ENCODE data around the gene NUDT3.
A peak's percentile ranks its signal among the peaks of the same experiment; 100 is the strongest.
"Not testable (repeated sequence)": the region's sequence is repeated elsewhere in the genome, so short reads cannot be mapped to it uniquely, and the experiment has no call there.

The NUDT3 gene

DNA sequence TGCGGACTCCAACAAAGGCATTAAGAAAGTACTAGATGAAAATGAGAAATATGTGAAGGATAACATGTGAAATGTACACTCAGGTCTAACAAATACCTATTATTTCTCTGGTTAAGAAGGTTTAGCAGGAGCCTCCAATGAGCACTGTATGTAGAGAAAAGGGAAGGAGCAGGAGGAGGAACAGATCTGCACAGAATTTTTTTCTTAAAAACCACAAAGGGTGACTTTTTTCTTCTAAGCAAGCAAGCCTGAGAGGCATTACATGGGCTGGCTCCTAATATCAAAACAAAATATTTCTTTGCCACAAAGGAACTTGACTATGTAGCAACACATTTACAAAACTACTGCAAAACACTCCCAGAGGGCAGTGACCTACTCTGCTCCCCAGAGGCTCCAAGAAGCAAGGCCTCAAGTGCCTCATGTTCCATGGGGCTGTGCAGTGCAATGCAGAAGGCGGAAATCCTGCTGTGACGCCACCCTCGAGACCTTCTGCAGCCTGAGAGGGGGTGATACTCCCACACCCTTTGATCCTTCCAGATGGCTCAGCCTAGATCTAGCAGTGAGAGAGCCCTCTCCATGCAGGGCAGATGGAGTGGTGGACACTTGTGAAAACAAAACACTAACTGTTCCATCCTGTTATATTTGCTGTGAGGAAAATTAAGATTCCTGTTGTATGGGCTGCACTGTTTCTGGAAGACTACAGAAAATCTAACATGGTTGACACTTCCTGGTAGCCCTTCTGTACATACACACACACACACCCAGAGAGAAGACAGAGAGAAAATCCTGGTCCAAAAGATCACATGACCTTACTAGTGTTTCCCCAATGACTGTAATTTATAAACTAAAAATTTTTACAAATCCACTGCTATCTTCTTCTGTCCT, 107.7 kb downstream of the NUDT3 start:
- peak; percentile 81 to 92 for DNase-seq

DNA sequence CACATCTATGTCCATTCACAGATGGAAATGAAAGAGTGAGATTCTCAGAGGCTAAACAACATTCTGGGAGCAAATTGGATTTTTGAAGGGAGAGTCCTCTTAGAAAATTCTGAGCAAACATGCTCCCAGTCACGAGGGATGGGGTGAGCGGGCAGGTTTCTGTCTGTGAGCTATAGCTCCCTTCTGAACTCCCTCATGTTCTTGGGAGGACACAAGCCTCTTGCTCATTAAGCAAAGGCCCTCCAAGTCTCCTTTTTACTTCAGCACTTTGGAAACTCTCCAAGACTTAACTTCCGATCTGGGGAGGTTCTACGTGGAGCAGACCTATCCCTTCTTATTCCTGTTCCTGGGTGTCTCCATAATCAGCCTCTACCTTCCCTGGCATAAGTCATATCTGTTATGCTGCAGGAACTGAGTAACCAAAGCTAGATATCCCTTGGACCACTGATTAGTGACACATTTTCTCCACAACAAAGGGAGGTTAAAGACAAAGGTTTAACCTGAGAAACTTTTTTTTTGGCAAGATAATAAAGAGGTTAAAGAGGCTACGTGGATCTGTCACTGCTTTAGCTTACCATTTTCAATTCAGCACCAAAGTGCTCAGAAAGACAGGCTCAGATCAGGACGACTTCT, 110.7 kb downstream of the NUDT3 start:
- DNase-seq: no peak

DNA sequence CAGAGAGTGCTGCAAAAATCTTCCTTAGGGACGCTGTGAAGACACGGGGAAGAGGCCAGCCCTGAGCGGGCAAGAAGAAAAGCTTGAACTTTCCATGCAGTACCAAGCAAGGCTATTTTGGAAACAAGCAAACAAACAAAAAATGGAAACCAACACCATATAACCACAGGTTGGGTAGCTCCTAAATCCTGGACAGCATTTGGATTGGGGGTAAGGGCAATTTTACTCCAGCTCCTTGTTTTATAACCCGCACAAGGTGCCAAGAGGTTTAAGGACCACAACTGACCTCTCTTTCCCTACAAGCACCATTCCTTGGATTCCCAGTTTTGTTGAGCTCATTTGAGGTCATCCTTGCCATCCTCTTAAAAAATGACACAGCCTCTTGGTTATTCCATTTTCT, 112.3 kb downstream of the NUDT3 start:
- no peak for DNase-seq

DNA sequence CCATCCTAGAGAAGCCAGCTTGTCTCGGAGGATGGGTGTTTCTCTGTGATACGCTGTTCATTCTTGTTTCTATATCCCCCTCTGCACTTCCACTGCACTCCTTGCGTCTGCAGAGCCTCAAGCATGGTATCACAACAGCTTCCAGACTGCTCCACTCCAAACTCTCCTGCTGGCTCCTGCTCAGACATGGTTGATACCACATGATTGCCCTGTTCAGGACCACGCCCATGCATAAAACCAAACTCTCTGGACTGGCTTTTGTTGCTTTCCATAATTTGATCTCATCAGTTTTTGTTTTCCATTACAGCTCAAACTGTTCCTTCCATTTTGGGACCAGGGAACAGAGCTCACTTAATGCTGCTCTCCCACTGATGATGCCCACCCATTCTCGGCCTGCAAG, 113.6 kb downstream of the NUDT3 start:
- DNase-seq: no peak

DNA sequence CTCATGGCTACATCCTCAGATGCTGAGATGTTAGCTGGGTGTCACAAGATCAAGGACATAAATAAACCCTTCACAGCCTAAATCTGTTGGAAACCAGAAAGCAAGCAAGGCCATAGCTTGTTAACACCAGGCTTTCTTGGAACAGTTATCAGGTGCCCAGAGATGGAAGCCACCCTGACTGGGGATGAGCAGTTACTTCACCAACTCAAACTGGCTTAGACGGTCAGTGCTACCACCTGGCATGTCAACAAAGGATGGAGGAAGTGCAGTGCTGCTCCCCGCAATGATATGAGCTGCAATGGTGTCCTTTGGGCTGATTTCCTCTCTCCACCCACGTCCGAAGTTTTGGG, 114.7 kb downstream of the NUDT3 start:
- no peak for DNase-seq

DNA sequence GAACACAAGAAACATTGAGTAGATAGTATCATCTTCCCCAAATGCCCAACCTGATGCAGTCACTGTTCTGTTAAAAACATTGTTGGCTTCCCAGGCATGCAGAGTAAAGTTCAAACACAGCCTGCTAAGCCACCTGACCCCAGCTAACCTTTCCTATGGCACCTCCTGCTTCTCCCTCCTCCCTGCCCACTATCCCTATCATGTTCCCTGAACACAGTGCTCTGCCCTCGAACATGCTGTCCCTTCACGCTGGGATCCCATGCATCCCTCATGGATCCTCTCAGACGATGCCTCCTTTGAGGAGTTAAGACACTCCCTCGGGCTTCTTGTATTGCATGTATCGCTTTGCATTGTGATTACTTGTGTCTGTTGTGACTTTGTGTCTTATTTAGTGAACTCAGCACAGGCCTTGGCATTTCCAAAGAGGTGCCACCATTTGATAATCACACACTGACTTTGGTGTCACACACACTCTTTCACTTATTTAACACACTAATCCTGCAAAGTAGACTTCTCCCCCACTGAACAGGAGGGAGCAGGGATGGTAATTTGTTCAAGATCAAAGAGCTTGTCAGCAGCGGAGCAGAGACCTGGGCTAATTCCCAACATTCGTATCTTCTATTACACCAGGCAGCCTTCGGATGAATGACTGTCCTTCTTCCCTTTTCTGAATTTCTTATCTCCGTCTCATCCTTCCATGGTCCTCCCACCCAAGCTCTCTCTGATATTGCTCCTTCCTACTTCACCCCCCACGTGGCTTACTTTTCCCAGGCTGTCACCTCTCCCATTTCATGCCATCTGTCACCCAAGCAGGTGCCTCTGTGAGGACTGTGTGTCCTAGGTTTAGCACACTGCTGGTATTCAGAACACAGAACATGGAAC, 115.3 kb downstream of the NUDT3 start:
- DNase-seq: no peak

DNA sequence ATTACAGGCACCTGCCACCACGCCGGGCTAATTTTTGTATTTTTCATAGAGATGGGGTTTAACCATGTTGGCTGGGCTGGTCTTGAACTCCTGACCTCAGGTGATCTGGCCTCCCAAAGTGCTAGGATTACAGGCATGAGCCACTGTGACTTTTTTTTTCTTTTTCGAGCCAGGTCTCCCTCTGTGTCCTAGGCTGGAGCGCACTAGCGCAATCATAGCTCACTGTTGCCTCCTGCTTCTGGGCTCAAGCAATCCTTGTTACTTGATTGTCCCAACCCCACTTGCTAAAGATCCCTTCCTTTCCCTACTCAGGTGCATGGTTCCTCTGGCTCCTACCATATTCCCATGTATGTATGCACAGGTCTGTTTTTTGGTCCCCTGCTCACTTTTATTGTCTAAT, 116.3 kb downstream of the NUDT3 start:
- DNase-seq: no peak

DNA sequence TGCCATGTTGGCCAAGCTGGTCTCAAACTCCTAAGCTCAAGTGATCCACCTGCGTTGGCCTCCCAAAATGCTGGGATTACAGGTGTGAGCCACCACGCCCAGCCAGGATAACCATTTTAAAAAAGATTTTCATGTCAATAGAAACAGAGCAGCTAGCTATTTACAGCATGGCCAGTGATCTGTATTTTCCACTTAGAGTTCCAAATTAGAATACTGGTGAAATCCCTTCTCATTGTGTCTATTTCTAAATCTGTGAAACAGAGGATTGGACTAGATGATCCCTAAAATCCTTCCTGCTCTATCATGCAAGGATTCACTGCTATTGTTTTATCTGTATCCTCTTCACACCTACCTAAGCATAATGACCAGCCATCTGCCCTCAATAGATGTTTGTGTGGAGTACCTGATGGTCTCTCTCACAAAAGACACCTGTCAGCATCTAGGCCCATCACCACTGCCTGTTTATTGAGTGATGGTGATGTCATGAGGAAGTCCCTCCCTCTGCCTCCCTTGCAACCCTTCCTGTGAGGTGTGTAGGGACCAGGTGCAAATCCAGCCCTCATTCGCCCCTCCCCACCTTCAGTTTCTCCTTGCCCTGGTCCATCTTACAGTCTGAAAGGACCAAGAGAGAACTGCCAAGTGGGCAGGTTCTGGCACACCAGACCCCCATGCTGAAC, 117.2 kb downstream of the NUDT3 start:
- DNase-seq: no peak

DNA sequence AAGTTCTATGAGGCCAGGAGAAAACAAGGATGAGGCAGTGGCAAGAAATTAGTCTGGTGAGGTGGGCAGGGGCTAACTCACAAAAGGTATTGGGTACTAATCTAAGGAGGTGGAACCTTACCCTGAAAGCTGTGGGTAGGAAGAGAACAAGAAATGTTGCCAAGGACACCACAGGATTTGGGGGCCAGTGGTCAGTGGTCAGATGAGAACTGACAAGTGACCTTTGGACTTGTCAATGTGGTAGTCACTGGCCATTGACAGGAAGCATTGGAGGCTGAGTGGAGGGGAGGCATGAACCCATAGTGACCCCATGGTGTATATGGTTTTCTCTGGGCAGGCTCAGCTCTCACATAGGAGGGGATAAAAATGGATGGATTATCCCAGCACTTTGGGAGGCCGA, 118.3 kb downstream of the NUDT3 start:
- DNase-seq: no peak

DNA sequence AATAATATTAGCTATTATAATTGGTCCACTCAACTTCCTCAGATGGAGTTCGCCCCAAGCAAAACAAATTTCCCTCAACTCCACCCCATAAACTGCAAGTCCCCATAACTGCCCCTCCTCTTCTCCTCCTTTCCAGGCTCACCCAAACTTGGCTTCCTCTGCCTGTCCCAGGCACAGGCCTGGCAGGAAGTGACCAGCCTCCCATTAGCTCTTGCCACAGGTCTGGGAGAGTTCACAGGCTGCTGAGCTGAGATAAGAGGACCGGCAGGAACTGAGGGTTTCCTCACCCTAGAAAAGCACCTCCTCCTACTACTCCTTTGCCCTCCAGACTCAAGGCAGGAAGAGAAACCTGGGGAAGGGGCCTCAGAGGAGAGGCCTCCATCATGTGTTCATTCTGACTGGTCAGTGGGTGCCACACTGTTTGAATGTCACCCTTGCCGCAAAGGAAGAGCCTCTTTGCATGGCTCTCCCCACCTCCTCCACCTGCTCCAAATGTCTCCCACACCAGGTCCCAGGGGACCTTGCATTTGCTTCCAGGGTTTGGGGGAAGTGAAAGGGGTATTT, 119.1 kb downstream of the NUDT3 start:
- DNase-seq: peak; percentile 56 to 80

DNA sequence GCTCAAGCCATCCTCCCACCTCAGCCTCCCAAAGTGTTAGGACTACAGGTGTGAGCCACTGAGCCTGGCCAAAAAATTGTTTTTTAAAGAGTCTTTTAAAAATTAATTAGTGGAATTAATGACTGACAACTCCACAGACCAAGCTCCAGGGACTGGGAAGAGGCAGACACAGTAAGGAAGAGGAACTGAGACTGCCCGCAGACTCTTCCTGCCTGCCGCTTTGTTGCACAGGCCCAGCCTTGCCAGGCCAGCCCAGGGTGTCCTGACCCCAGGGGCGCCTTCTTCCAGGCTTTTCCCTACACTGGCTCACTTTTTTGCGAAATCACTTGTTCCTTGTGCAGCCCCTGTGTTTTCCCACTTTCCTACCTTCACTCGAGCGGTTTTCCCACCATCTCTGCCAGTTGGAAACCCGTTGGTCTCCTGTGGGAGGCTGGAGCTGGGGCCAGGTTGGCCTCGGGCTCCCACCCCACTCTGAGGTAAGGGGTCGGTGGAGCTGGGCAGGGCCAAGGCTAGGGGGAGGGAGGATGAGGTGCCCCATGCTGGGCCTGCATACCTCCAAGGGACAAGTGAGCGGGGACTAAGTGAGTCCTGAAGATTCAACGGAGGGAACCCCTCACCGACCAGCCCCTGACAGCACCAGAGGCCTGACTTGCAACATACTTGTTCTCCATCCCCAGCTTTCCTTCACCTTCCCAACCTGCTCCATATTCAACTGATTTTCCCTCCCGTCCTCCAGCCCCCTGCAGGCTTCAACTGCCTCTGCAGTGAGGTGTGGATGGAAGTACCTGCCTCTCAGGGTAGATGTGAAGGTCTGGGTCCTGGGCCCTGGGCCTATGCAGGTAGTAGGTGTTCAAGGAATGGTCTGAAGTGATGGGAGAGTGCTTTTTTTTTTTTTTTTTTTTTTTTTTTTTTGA, 120.2 kb downstream of the NUDT3 start:
- DNase-seq: peak; percentile 52 to 62

DNA sequence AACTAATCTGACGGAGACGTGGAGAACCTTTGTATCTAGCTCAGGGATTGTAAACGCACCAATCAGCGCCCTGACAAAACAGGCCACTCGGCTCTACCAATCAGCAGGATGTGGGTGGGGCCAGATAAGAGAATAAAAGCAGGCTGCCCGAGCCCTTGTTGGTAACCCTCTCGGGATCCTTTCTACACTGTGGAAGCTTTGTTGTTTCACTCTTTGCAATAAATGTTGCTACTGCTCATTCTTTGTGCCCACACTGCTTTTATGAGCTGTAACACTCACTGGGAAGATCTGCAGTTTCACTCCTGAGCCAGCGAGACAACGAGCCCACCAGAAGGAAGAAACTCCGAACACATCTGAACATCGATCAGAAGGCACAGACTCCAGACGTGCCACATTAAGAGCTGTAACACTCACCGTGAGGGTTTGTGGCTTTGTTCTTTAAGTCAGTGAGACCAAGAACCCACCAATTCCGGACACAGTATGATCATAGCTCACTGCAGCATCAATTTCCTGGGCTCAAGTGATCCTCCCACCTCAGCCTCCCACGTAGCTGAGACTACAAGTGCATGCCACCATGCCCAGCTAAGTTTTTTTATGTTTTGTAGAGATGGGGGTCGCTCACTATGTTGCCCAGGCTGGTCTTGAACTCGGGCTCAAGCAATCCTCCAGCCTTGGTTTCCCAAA, 122.7 kb downstream of the NUDT3 start:
- not testable (repeated sequence) for DNase-seq

DNA sequence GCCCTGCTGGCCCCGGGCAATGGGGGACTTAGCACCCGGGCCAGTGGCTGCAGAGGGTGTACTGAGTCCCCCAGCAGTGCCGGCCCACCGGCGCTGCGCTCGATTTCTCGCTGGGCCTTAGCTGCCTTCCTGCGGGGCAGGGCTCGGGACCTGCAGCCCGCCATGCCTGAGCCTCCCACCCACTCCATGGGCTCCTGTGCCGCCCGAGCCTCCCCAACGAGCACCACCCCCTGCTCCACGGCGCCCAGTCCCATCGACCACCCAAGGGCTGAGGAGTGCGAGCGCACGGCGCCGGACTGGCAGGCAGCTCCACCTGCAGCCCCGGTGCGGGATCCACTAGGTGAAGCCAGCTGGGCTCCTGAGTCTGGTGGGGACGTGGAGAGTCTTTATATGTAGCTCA, 123.3 kb downstream of the NUDT3 start:
- DNase-seq: not testable (repeated sequence)

DNA sequence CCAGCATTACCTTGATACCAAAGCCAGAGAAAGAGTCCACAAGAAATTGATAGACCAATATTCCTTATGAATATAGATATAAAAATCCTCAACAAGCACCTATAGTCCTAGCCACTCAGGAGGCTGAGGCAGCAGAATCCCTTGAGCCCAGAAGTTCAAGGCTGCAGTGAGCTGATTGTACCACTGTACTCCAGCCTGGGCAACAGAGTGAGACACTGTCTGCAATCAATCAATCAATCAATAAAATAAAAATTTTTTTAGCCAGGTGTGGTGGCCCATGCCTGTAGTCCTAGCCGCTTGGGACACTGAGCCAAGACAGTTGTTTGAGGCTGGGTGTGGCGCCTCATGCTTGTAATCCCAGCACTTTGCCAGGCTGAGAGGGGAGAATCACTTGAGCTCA, 124.7 kb downstream of the NUDT3 start:
- no peak for DNase-seq

DNA sequence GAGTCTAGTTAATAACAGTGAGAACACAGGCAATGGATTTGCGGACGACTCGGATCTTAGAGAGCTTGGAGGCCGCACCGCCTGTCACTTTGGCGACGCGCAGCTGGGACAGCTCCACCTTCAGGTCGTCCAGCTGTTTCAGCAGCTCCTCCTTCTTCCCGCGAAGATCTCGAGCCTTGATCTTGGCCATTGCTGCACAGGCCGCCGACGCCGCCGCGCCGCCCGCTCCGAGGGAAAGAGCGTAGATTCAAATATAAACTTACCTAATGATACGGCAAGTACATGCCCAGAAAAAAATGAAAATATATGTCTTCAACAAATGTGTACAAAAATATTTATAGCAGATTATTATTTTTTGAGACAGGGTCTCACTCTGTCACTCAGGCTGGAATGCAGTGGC, 129.0 kb downstream of the NUDT3 start:
- DNase-seq: not testable (repeated sequence)

DNA sequence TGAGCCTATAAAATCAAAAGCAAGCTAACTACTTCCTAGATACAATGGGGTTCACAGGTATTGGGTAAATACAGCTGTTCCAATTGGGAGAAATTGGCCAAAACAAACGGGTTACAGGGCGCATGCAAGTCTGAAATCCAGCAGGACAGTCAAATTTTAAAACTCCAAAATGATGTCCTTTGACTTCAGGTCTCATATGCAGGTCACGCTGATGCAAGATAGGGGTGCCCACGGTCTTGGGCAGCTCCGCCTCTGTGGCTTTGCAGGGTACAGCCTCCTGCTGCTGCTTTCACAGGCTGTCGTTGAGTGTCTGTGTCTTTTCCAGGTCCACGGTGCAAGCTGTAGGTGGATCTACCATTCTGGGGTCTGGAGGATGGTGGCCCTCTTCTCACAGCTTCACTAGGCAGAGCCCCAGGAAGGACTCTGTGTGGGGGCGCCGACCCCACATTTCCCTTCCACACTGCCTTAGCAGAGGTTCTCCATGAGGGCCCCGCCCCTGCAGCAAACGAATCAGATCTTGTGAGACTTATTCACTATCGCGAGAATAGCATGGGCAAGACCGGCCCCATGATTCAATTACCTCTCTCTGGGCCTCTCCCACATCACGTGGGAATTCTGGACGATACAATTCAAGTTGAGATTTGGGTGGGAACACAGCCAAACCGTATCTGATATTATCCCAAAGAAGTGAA, 131.7 kb downstream of the NUDT3 start:
- DNase-seq: no peak

DNA sequence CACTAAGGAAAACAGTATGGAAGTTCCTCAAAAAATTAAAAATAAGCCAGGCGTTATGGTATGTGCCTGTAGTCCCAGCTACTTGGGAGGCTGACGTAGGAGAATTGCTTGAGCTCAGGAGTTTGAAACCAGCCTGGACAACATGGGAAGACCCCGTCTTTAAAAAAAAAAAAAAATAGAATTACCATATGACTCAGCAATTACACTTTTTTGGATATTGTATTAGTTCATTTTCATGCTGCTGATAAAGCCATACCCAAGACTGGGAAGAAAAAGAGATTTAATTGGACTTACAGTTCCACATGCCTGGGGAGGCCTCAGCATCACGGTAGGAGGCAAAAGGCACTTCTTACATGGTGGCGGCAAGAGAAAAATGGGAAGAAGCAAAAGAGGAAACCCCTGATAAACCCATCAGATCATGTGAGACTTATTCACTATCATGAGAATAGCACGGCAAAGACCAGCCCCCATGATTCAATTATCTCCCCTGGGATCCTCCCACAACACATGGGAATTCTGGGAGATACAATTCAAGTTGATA, 132.9 kb downstream of the NUDT3 start:
- DNase-seq: peak; percentile 26 to 31

DNA sequence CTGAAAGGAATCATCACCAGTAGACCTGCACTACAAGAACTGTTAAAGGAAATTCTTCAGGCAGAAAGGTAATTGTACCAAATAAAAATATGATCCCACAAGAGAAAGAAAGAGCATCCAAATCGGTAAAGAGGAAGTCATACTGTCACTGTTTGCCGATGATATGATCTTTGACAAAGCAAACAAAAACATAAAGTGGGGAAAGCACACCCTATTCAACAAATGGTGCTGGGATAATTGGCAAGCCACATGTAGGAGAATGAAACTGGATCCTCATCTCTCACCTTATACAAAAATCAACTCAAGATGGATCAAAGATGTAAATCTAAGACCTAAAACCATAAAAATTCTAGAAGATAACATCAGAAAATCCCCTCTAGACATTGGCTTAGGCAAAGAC, 140.1 kb downstream of the NUDT3 start:
- DNase-seq: not testable (repeated sequence)

DNA sequence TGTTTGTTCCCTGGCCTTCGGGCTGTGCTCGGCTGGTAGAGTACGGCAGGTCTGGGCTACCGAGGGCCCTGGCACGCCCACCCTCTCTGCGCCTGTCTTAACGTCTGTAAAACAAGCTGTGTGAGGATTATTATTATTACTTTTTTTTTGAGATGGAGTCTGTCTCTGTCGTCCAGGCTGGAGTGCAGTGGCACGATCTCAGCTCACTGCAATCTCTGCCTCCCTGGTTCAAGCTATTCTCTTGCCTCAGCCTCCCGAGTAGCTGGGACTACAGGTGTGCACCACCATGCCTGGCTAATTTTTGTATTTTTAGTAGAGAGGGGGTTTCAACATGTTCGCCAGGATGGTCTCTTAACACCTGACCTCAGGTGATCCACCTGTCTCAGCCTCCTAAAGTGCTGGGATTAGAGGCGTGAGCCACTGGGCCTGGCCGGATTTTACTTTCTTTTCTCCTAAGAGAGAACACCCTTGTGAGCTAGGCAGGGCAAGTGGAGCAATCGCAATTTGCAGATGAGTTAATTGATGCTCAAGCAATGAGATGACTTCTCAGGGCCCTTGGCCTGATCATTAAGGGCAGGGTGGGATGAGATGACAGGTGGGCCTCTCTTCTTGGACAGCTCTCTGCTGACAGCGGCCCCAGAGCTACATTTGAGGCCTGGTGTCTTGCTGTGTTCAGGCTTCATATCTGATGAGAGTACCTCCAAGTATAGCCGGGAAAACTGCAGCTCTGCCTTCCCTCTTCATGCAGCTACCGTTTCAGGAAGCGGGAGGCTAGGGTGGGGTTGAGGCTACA, 142.8 kb downstream of the NUDT3 start:
- peak in 1 of 2 donors; percentile 22 for DNase-seq

Measured in inflammatory macrophage treated with lipopolysaccharide for 1 hour (primary cell).